ENCODE data around the gene RIOK1.
A peak's percentile ranks its signal among the peaks of the same experiment; 100 is the strongest.
"Not testable (repeated sequence)": the region's sequence is repeated elsewhere in the genome, so short reads cannot be mapped to it uniquely, and the experiment has no call there.

Gene RIOK1

DNA sequence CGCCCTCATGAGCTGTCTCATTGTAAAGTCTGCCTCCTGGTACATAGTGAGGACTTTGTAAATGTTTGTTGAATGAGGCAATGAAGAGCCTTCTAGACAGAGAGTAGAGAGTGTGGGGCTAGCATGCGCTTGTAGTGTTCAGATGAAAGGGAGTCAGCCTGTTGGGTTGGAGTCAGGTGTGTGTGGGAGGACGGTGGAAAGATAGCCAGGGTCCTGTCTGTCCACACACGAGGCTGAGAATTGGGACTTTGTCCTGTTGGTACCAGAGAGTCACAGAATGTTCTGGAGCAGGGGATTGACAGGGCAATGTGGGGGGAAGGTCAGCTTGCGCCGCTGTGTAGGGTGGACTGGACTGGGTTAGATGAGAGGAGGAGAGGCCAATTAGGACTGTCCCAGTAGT lies 58.6 kb downstream of the RIOK1 start:
- no peak overlapping the region for H3K4me3 ChIP-seq (ENCODE audit: low read length)
- no peak for DNase-seq (ENCODE audit: low read depth)
- TF ChIP-seq, protein P1, sequence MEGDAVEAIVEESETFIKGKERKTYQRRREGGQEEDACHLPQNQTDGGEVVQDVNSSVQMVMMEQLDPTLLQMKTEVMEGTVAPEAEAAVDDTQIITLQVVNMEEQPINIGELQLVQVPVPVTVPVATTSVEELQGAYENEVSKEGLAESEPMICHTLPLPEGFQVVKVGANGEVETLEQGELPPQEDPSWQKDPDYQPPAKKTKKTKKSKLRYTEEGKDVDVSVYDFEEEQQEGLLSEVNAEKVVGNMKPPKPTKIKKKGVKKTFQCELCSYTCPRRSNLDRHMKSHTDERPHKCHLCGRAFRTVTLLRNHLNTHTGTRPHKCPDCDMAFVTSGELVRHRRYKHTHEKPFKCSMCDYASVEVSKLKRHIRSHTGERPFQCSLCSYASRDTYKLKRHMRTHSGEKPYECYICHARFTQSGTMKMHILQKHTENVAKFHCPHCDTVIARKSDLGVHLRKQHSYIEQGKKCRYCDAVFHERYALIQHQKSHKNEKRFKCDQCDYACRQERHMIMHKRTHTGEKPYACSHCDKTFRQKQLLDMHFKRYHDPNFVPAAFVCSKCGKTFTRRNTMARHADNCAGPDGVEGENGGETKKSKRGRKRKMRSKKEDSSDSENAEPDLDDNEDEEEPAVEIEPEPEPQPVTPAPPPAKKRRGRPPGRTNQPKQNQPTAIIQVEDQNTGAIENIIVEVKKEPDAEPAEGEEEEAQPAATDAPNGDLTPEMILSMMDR (IDR thresholded peaks at IDR 0.05; ENCODE audit: insufficient read depth, low read depth, low read length, missing control alignments) = no peak

GRCh38 chr6:7449018-7449417 lies 59.4 kb downstream of the RIOK1 start:
- no peak overlapping the region for H3K4me3 ChIP-seq (ENCODE audit: low read length)
- TF ChIP-seq, protein P1 (IDR thresholded peaks at IDR 0.05; ENCODE audit: insufficient read depth, low read depth, low read length, missing control alignments) = no peak
- no peak for DNase-seq (ENCODE audit: low read depth)

- TF ChIP-seq, protein P1 (IDR thresholded peaks at IDR 0.05; ENCODE audit: insufficient read depth, low read depth, low read length, missing control alignments) = no peak
- H3K4me3 ChIP-seq (ENCODE audit: low read length) = no peak overlapping the region
- DNase-seq (ENCODE audit: low read depth) = peak; percentile 57
These were observed 61.7 kb downstream of the RIOK1 start for GRCh38 chr6:7451326-7451725.

- TF ChIP-seq, protein P1 (IDR thresholded peaks at IDR 0.05; ENCODE audit: insufficient read depth, low read depth, low read length, missing control alignments) = no peak
- no peak overlapping the region for H3K4me3 ChIP-seq (ENCODE audit: low read length)
These were observed 63.3 kb downstream of the RIOK1 start for GRCh38 chr6:7452898-7453297.

GRCh38 chr6:7454696-7455358 lies 65.2 kb downstream of the RIOK1 start:
- H3K4me3 ChIP-seq (ENCODE audit: low read length) = no peak overlapping the region
- DNase-seq (ENCODE audit: low read depth) = no peak
- TF ChIP-seq, protein P1 (IDR thresholded peaks at IDR 0.05; ENCODE audit: insufficient read depth, low read depth, low read length, missing control alignments) = no peak

More at GRCh38 chr6:7452898-7453297, 63.3 kb downstream of the RIOK1 start:
- DNase-seq (ENCODE audit: low read depth) = no peak

- DNase-seq (ENCODE audit: low read depth); H3K4me3 ChIP-seq (ENCODE audit: low read length): not testable (repeated sequence)
These were observed 66.7 kb downstream of the RIOK1 start for GRCh38 chr6:7456302-7456701.

- peak; percentile 54 for DNase-seq (ENCODE audit: low read depth)
- H3K4me3 ChIP-seq (ENCODE audit: low read length) = no peak overlapping the region
- TF ChIP-seq, protein P1 (IDR thresholded peaks at IDR 0.05; ENCODE audit: insufficient read depth, low read depth, low read length, missing control alignments) = no peak
These were observed 71.8 kb downstream of the RIOK1 start for GRCh38 chr6:7461416-7461815.
